NCI-H510A (cell line): ENCODE measurements around the gene TMEM115.

Experiments used
- DNase-seq: peaks from one replicate; lab custom pipeline; 2025; lab: John Stamatoyannopoulos, UW

The TMEM115 gene

GRCh38 chr3:50358911-50359759, at the start of gene TMEM115:
TMEM115 (minus strand) TSS chr3:50359521; CDS start chr3:50359063, 458 bp downstream.
- peak; percentile 85 for DNase-seq

GRCh38 chr3:50408443-50408944, 49.2 kb upstream of the TMEM115 start:
- DNase-seq = no peak

- no peak for DNase-seq
Measured at GRCh38 chr3:50406487-50406886, 47.2 kb upstream of the TMEM115 start.

GRCh38 chr3:50405249-50405648, 45.9 kb upstream of the TMEM115 start:
- no peak for DNase-seq

- DNase-seq = no peak
Measured at GRCh38 chr3:50401978-50402595, 42.8 kb upstream of the TMEM115 start.

GRCh38 chr3:50396502-50396901, 37.2 kb upstream of the TMEM115 start:
- no peak for DNase-seq

- no peak for DNase-seq
Measured at GRCh38 chr3:50395070-50395860, 35.9 kb upstream of the TMEM115 start.

GRCh38 chr3:50393061-50393460, 33.7 kb upstream of the TMEM115 start:
- DNase-seq = no peak

GRCh38 chr3:50392101-50392715, 32.9 kb upstream of the TMEM115 start:
- DNase-seq = no peak

- DNase-seq = peak; percentile 35
Measured at GRCh38 chr3:50390508-50391224, 31.3 kb upstream of the TMEM115 start.

- no peak for DNase-seq
Measured at GRCh38 chr3:50389414-50389767, 30.1 kb upstream of the TMEM115 start.

- DNase-seq = no peak
Measured at GRCh38 chr3:50388720-50389413, 29.5 kb upstream of the TMEM115 start.

- DNase-seq = no peak
Measured at GRCh38 chr3:50388016-50388719, 28.8 kb upstream of the TMEM115 start.

GRCh38 chr3:50385754-50386153, 26.4 kb upstream of the TMEM115 start:
- no peak for DNase-seq

GRCh38 chr3:50383750-50384149, 24.4 kb upstream of the TMEM115 start:
- DNase-seq = no peak

- DNase-seq = no peak
Measured at GRCh38 chr3:50382722-50383121, 23.4 kb upstream of the TMEM115 start.

- no peak for DNase-seq
Measured at GRCh38 chr3:50381383-50381782, 22.1 kb upstream of the TMEM115 start.

GRCh38 chr3:50380405-50381085, 21.2 kb upstream of the TMEM115 start:
- DNase-seq = no peak

GRCh38 chr3:50378757-50379156, 19.4 kb upstream of the TMEM115 start:
- no peak for DNase-seq

- no peak for DNase-seq
Measured at GRCh38 chr3:50378024-50378423, 18.7 kb upstream of the TMEM115 start.
